Heart right ventricle (tissue), 16 donors: ENCODE measurements around the gene ANKRD13C. TPM values are rescaled to one million over a fixed set of nuclear protein-coding genes. Genes with fewer than 3 reads are reported as not detected.

Source experiments
- ATAC-seq, 8 donors: fragments of 200-7000 bp; cut with Tn5 transposase; one replicate each; pipeline ENCODE4 v1.9.1; 2020; ENCODE audit warnings: mild to moderate bottlenecking in 8 of 8, moderate library complexity in 8 of 8, moderate number of reproducible peaks in 1 of 8
- DNase-seq, 2 donors: peaks; one replicate each; pipeline ENCODE4 v3.0.0-alpha.2; 2020
- H3K27ac ChIP-seq, 10 donors: fragments of 200-600 bp; sonication (generic) in 2 of 10; one replicate each; pipeline versions ENCODE4 v1.5.0 to v1.8.0; 2020 to 2022; ENCODE audit warnings: mild to moderate bottlenecking in 3 of 10
- H3K27me3 ChIP-seq, 7 donors: fragments of 200-600 bp; one replicate each; pipeline ENCODE4 v1.8.0; 2021 to 2022; ENCODE audit warnings: mild to moderate bottlenecking in 2 of 7
- H3K36me3 ChIP-seq, 9 donors: fragments of 200-600 bp; sonication (generic) in 1 of 9; one replicate each; pipeline versions ENCODE4 v1.5.0 to v1.8.0; 2020 to 2022; ENCODE audit warnings: mild to moderate bottlenecking in 2 of 9
- H3K4me1 ChIP-seq, 9 donors: fragments of 200-600 bp; sonication (generic) in 1 of 9; one replicate each; pipeline versions ENCODE4 v1.5.0 to v1.8.0; 2020 to 2022; ENCODE audit warnings: mild to moderate bottlenecking in 4 of 9
- H3K4me3 ChIP-seq, 10 donors: fragments of 200-600 bp; sonication (generic) in 2 of 10; one replicate each; pipeline versions ENCODE4 v1.5.0 to v1.8.0; 2020 to 2022; ENCODE audit warnings: mild to moderate bottlenecking in 7 of 10, moderate library complexity in 2 of 10
- H3K9me3 ChIP-seq, 11 donors: fragments of 200-600 bp in 10 of 11; sonication (generic) in 2 of 11; one replicate each; pipeline versions ENCODE4 v1.5.0 to v1.8.0; 2013 to 2022; ENCODE audit warnings: mild to moderate bottlenecking in 2 of 11, control low read depth in 1 of 11, moderate library complexity in 1 of 11
- CTCF ChIP-seq, 9 donors: fragments of 200-600 bp; sonication (generic) in 2 of 9; IDR thresholded peaks; one replicate each; pipeline versions ENCODE4 v1.5.0 to v1.8.0; 2021 to 2022; ENCODE audit warnings: antibody characterized with exemption in 9 of 9, mild to moderate bottlenecking in 5 of 9, moderate library complexity in 1 of 9
- WGBS, 2 donors: extraction: QIAGEN DNeasy Blood & Tissue Kit; methylation state at CpG; one replicate each; pipeline ENCODE4 v1.1.7; 2013; ENCODE audit warnings: inconsistent platforms in 1 of 2; 5-methylcytosine and 5-hydroxymethylcytosine counted together
- intact Hi-C, 10 donors: fragments of 100-400 bp; cut with DNase I; formaldehyde crosslinking; loops; one replicate each; pipeline versions ENCODE4 v1.11.1 to v1.14.2; 2022
- polyA plus RNA-seq, 2 donors: library from polyadenylated mRNA; stranded (reverse); fragments of 200-250 nt; gene quantifications; one replicate each; pipeline ENCODE4 v1.2.3, GENCODE V29; 2013
- total RNA-seq, 10 donors: library from RNA; stranded (reverse); fragmentation: NEBNext Ultra II Directional in 3 of 10; extraction: Animal tissue kit (Norgen Biotek cat#: 25700) in 3 of 10; gene quantifications; one replicate each; pipeline versions ENCODE4 v1.2.1 to v1.2.4, GENCODE V29; 2021 to 2023
- donor health status: Arrhythmogenic right ventricular cardiomyopathy.
- donor health status: ischemic (EF 13 %, LVEDD 7.1; RV severe dilation, severe dysfunction).
- donor health status: healthy with polysubstance abuse.
- donor health status: DM: no; HTN: yes; CAD: no.
- donor health status: DM: no; HTN: no; CAD: no.
- donor health status: ischemic (EF 25% LVEDD 6.9; RV normal size, moderate dysfunction).
- donor health status: ischemic (EF 25% LVEDD 5.7; RV mildly dilated, moderate dysfunction).
- donor health status: healthy.
- donor health status: DM: yes; HTN: yes; CAD: no.
- donor health status: Ischemic cardiomyopathy.
- donor health status: ischemic (EF 35%, LVEDD 5.7; RV mildly dilated, moderate dysfunction).
- donor health status: nonischemic (EF 11% LVEDD 7.7; RV severe dilation, severe dysfunction).
- donor health status: DM: yes; HTN: yes; CAD: no.
- donor health status: PGD.
- donor health status: ischemic (EF 29% LVEDD 5.4; RV normal size, mild dysfunction).
- donor health status: nonischemic (EF 23%, LVEDD 6.1; RV moderate dilation, normal function).

ANKRD13C gene
- total and polyA plus RNA-seq, 12 donors: 5.5 to 12.5 (median 10.1) TPM

- TF ChIP-seq CTCF (IDR thresholded peaks at IDR 0.05): no peak
- intact Hi-C loops: loop anchor here in 5 of 10 donors (5.0 to 10.0 kb wide), 3 partner anchors 37 to 845 kb away; partner anchors contain the start of gene ANKRD13C (in 3 of the 5)
- Histone ChIP-seq H3K9me3 (no peaks in the 10 kb centered on the region), H3K4me1 (peaks cover 2 to 48% (median 38%) of the 10 kb centered on the region in 9 donors), H3K27ac (peak overlapping the region in 3 of 10 donors; percentile 92 to 96 (median 95)), H3K27me3 (no peaks in the 10 kb centered on the region), H3K36me3 (peaks cover 0 to 57% (median 14%) of the 10 kb centered on the region in 9 donors), H3K4me3 (no peak overlapping the region)
- ATAC-seq (no peak), DNase-seq (no peak)
- WGBS, 2 donors: 61 to 68% methylated on average over 2 of the region's 2 CpGs
These were observed 134.5 kb downstream of the ANKRD13C start for GRCh38 chr1:70220015-70220414.

GRCh38 chr1:70211541-70211940 lies 143.0 kb downstream of the ANKRD13C start:
- H3K27ac ChIP-seq: no peak overlapping the region

GRCh38 chr1:70210820-70211219 lies 143.7 kb downstream of the ANKRD13C start:
- intact Hi-C loops: no loop called here
- Histone ChIP-seq H3K4me1 (peaks cover 0 to 60% (median 38%) of the 10 kb centered on the region in 9 donors), H3K36me3 (peaks cover 0 to 57% (median 4%) of the 10 kb centered on the region in 9 donors), H3K27ac (peak overlapping the region in 1 of 10 donors; percentile 3), H3K4me3 (no peak overlapping the region), H3K9me3 (no peaks in the 10 kb centered on the region), H3K27me3 (no peaks in the 10 kb centered on the region)
- DNase-seq: no peak
- ATAC-seq: no peak
- no peak for TF ChIP-seq CTCF (IDR thresholded peaks at IDR 0.05)
- WGBS, 2 donors: 68 to 69% methylated on average over 1 of the region's 1 CpG

More at GRCh38 chr1:70211541-70211940, 143.0 kb downstream of the ANKRD13C start:
- no peak for TF ChIP-seq CTCF (IDR thresholded peaks at IDR 0.05)
- ATAC-seq: no peak
- Histone ChIP-seq H3K4me3 (no peak overlapping the region), H3K27me3 (no peaks in the 10 kb centered on the region), H3K9me3 (no peaks in the 10 kb centered on the region), H3K36me3 (peaks cover 0 to 64% (median 4%) of the 10 kb centered on the region in 9 donors), H3K4me1 (peaks cover 0 to 57% (median 33%) of the 10 kb centered on the region in 9 donors)
- DNase-seq: no peak
- intact Hi-C loops: no loop called here

Other genes starting within 250 kb of the ANKRD13C start
- gene LRRC40, start 149.1 kb downstream of the ANKRD13C start, total RNA-seq: 10 to 100 TPM; 10.0 to 12.2 (median 11.2) TPM
- 10 to 100 TPM in 1 of 2 donors, 1 to 10 TPM in 1; 6.5 to 10.5 TPM for gene LRRC40, start 149.1 kb downstream of the ANKRD13C start, polyA plus RNA-seq
- gene SRSF11, start 133.3 kb downstream of the ANKRD13C start, total RNA-seq: 10 to 100 TPM; 41.8 to 64.1 (median 52.8) TPM
- gene SRSF11, start 133.3 kb downstream of the ANKRD13C start, polyA plus RNA-seq: 100 to 1,000 TPM in 1 of 2 donors, 10 to 100 TPM in 1; 44.2 to 174 TPM
- 1 to 10 TPM; 1.5 to 2.7 (median 1.8) TPM for gene CTH, start 56.5 kb upstream of the ANKRD13C start, total RNA-seq
- gene CTH, start 56.5 kb upstream of the ANKRD13C start, polyA plus RNA-seq: 1 to 10 TPM; 2.2 to 3.4 TPM